ENCODE data around the gene NUDT5. TPM values are rescaled to one million over a fixed set of nuclear protein-coding genes. Genes with fewer than 3 reads are reported as not detected.

Gene NUDT5
- total RNA-seq, 2 donors from 2014 or later: 19.6 to 24.3 TPM

Small RNA genes lying within 50 kb of the gene (microRNA-seq; reads per million reads assigned to microRNA genes)
- 0 reads per million in 2 donors for gene MIR548AK

Other genes with a start within 250 kb of the NUDT5 start
- gene UPF2, start 153.1 kb downstream of the NUDT5 start, total RNA-seq: 10 to 100 TPM; 13.7 to 16.9 TPM
- gene DHTKD1, start 126.9 kb downstream of the NUDT5 start, total RNA-seq: 10 to 100 TPM; 14.2 to 18.2 TPM
- 10 to 100 TPM; 11.4 to 13.8 TPM for gene SEC61A2, start 66.2 kb downstream of the NUDT5 start, total RNA-seq
- gene CDC123, start 297 bp upstream of the NUDT5 start, total RNA-seq: 10 to 100 TPM; 56.7 to 83.8 TPM
- gene CAMK1D, start 153.7 kb upstream of the NUDT5 start, total RNA-seq: 10 to 100 TPM; 23.8 to 38.5 TPM

All from left cardiac atrium (tissue), 2 donors.